ENCODE data around the gene NAA35.

DNA sequence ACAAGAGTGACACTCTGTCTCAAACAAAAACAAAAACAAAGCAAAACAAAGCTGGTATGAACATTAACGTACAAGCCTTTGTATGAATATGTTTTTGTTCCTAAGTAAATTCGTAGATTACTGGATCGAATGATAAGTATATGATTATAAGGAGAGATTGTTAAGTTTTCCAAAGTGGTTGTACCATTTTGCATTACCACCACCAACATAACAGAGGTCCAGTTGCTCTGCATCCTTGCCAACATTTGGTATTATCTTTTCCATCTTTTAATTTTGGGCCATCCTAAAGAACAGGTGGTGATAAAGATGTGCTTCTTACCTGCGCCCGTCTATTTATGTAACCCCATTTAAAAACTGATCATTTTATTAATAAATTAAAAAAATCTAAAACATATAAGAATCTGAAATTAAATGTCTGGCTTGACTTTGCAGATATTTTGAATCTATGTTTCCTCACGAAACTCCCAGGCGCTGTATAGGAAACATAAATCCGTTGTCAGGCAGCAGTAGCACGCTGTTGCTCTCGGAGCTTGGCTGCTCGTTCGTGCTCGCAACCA, 593 bp upstream of the NAA35 start:
- TF ChIP-seq, protein P1, sequence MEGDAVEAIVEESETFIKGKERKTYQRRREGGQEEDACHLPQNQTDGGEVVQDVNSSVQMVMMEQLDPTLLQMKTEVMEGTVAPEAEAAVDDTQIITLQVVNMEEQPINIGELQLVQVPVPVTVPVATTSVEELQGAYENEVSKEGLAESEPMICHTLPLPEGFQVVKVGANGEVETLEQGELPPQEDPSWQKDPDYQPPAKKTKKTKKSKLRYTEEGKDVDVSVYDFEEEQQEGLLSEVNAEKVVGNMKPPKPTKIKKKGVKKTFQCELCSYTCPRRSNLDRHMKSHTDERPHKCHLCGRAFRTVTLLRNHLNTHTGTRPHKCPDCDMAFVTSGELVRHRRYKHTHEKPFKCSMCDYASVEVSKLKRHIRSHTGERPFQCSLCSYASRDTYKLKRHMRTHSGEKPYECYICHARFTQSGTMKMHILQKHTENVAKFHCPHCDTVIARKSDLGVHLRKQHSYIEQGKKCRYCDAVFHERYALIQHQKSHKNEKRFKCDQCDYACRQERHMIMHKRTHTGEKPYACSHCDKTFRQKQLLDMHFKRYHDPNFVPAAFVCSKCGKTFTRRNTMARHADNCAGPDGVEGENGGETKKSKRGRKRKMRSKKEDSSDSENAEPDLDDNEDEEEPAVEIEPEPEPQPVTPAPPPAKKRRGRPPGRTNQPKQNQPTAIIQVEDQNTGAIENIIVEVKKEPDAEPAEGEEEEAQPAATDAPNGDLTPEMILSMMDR (IDR thresholded peaks at IDR 0.05): no peak
- TF ChIP-seq SIN3A (IDR thresholded peaks at IDR 0.05; ENCODE audit: borderline replicate concordance, insufficient read depth, low read depth, low read length) (no peak), POLR2AphosphoS5 (IDR thresholded peaks at IDR 0.05; ENCODE audit: low read depth, low read length) (peak; percentile 87), TCF7L2 (IDR thresholded peaks at IDR 0.05; ENCODE audit: low read depth, low read length) (no peak)
- TF ChIP-seq, protein P2, sequence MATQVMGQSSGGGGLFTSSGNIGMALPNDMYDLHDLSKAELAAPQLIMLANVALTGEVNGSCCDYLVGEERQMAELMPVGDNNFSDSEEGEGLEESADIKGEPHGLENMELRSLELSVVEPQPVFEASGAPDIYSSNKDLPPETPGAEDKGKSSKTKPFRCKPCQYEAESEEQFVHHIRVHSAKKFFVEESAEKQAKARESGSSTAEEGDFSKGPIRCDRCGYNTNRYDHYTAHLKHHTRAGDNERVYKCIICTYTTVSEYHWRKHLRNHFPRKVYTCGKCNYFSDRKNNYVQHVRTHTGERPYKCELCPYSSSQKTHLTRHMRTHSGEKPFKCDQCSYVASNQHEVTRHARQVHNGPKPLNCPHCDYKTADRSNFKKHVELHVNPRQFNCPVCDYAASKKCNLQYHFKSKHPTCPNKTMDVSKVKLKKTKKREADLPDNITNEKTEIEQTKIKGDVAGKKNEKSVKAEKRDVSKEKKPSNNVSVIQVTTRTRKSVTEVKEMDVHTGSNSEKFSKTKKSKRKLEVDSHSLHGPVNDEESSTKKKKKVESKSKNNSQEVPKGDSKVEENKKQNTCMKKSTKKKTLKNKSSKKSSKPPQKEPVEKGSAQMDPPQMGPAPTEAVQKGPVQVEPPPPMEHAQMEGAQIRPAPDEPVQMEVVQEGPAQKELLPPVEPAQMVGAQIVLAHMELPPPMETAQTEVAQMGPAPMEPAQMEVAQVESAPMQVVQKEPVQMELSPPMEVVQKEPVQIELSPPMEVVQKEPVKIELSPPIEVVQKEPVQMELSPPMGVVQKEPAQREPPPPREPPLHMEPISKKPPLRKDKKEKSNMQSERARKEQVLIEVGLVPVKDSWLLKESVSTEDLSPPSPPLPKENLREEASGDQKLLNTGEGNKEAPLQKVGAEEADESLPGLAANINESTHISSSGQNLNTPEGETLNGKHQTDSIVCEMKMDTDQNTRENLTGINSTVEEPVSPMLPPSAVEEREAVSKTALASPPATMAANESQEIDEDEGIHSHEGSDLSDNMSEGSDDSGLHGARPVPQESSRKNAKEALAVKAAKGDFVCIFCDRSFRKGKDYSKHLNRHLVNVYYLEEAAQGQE (IDR thresholded peaks at IDR 0.05; ENCODE audit: insufficient read depth in 1 of 2, low read depth in 2 of 2, low read length in 1 of 2): no peak

All from Panc1 (cell line).